Activated naive CD4-positive, alpha-beta T cell treated with Interleukin-2 at 50 U/mL for 16 hours (primary cell): ENCODE results near the gene ERC1.
"Not testable (repeated sequence)": the region's sequence is repeated elsewhere in the genome, so short reads cannot be mapped to it uniquely, and the experiment has no call there.

Source experiments
- DNase-seq: peaks from one replicate; pipeline ENCODE4 v3.0.0-alpha.2; 2020

ERC1 gene

GRCh38 chr12:1246637-1247036 is 255.6 kb downstream of the ERC1 start:
- no peak for DNase-seq

GRCh38 chr12:1250641-1251040 is 259.6 kb downstream of the ERC1 start:
- DNase-seq, result no peak

- DNase-seq, result no peak
Observed at GRCh38 chr12:1252758-1253157, 261.7 kb downstream of the ERC1 start.

GRCh38 chr12:1255125-1255524 is 264.1 kb downstream of the ERC1 start:
- DNase-seq, result not testable (repeated sequence)

- DNase-seq, result not testable (repeated sequence)
Observed at GRCh38 chr12:1255854-1256253, 264.8 kb downstream of the ERC1 start.

- DNase-seq, result no peak
Observed at GRCh38 chr12:1256285-1256684, 265.3 kb downstream of the ERC1 start.

GRCh38 chr12:1256991-1257390 is 266.0 kb downstream of the ERC1 start:
- no peak for DNase-seq

GRCh38 chr12:1262011-1262410 is 271.0 kb downstream of the ERC1 start:
- no peak for DNase-seq

- DNase-seq, result no peak
Observed at GRCh38 chr12:1267243-1267642, 276.2 kb downstream of the ERC1 start.

GRCh38 chr12:1272142-1272541 is 281.1 kb downstream of the ERC1 start:
- no peak for DNase-seq

- no peak for DNase-seq
Observed at GRCh38 chr12:1273051-1273450, 282.0 kb downstream of the ERC1 start.

GRCh38 chr12:1277905-1278304 is 286.9 kb downstream of the ERC1 start:
- no peak for DNase-seq

GRCh38 chr12:1279050-1279449 is 288.0 kb downstream of the ERC1 start:
- no peak for DNase-seq

- no peak for DNase-seq
Observed at GRCh38 chr12:1280059-1280458, 289.0 kb downstream of the ERC1 start.

GRCh38 chr12:1281683-1282366 is 290.8 kb downstream of the ERC1 start:
- no peak for DNase-seq

GRCh38 chr12:1282670-1283315 is 291.8 kb downstream of the ERC1 start:
- DNase-seq, result no peak

GRCh38 chr12:1283316-1283715 is 292.3 kb downstream of the ERC1 start:
- DNase-seq, result no peak

GRCh38 chr12:1284611-1285010 is 293.6 kb downstream of the ERC1 start:
- DNase-seq, result no peak

GRCh38 chr12:1287446-1287975 is 296.5 kb downstream of the ERC1 start:
- DNase-seq, result no peak

- DNase-seq, result no peak
Observed at GRCh38 chr12:1288333-1288732, 297.3 kb downstream of the ERC1 start.

GRCh38 chr12:1289371-1290155 is 298.5 kb downstream of the ERC1 start:
- DNase-seq, result no peak

GRCh38 chr12:1290716-1291115 is 299.7 kb downstream of the ERC1 start:
- no peak for DNase-seq

- DNase-seq, result no peak
Observed at GRCh38 chr12:1291601-1292332, 300.7 kb downstream of the ERC1 start.
